Measurements from ENCODE around the gene CTDP1. TPM values are rescaled to one million over a fixed set of nuclear protein-coding genes. Genes with fewer than 3 reads are reported as not detected.
"Not testable (repeated sequence)": the region's sequence is repeated elsewhere in the genome, so short reads cannot be mapped to it uniquely, and the experiment has no call there.

CTDP1 gene
- total RNA-seq, 1 experiment from 2014 or later, result 12.4 TPM

- no peak for DNase-seq (ENCODE audit: extremely low read depth, low read depth)
Measured at GRCh38 chr18:79680891-79681339, 1.3 kb downstream of the CTDP1 start.

GRCh38 chr18:79681484-79682387 is 2.1 kb downstream of the CTDP1 start:
- DNase-seq (ENCODE audit: extremely low read depth, low read depth), result no peak

DNA sequence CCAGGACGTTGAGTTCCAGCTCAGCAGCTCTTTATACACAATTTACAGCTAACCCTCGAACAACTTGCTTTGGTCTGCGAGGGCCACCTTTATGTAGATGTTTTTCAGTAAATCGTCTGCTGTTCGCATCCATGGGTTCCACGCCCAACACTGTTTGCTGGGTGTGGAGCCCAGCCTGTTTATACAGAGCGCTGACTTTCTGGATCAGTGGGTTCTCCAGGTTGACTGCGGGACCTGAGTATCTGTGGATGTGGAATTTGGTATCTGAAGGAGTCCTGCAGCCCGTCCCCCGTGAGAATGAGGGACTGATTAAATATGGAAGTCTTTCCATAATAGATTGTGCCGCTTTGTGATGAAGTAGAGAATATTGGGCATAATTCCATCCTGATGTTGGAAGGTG is 2.9 kb downstream of the CTDP1 start:
- no peak for DNase-seq (ENCODE audit: extremely low read depth, low read depth)

- DNase-seq (ENCODE audit: extremely low read depth, low read depth), result no peak
Measured at GRCh38 chr18:79682894-79683625, 3.5 kb downstream of the CTDP1 start.

DNA sequence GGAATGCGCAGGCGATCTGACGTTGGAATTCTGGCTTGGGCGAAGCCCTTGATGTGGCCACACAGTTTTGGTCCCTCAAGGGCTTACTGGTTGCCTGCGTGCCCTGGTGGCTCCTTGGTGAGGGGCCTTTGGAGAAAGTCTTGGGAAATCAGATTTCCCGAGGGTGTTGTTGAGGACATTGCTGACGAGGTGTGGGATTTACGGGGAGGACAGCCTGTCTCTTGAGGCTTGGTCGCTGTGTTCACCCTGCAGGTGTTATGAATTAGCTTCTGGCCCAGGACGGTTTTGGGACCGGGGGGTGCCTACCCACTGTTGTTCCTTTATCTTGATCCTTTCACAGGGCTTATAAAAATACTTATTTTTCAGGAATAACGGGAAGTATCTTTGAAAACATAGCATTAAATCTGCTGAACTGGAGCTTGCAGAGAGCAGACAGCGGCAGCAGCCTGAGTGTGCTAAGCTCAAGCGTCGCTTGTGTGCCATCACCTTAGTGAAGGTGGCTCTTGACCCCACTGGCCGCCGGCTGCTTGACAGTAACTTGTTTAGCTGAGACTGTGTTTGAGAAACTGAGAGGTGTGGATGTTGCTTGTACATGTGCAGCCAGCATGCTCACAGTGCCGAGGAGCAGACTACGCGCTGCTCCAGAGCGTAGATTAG is 4.2 kb downstream of the CTDP1 start:
- DNase-seq (ENCODE audit: extremely low read depth, low read depth), result no peak

- no peak for DNase-seq (ENCODE audit: extremely low read depth, low read depth)
Measured at GRCh38 chr18:79684283-79684631, 4.7 kb downstream of the CTDP1 start.

DNA sequence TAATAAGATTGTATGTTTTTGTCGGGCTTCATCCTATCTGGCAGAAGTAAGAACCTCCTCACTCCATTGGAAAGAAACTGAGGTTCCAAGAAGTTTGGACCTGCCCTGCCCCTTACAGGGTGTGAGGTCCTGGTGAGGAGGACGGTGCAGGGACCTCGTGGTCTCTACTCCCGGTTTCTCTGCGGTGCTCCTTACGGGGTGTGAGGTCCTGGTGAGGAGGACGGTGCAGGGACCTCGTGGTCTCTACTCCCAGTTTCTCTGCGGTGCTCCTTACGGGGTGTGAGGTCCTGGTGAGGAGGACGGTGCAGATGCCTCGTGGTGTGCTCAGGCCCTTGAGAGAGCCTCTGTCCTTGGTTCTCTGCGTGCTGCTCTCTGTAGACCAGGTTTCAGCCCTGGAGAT is 5.2 kb downstream of the CTDP1 start:
- no peak for DNase-seq (ENCODE audit: extremely low read depth, low read depth)

GRCh38 chr18:79685281-79685680 is 5.7 kb downstream of the CTDP1 start:
- no peak for DNase-seq (ENCODE audit: extremely low read depth, low read depth)

DNA sequence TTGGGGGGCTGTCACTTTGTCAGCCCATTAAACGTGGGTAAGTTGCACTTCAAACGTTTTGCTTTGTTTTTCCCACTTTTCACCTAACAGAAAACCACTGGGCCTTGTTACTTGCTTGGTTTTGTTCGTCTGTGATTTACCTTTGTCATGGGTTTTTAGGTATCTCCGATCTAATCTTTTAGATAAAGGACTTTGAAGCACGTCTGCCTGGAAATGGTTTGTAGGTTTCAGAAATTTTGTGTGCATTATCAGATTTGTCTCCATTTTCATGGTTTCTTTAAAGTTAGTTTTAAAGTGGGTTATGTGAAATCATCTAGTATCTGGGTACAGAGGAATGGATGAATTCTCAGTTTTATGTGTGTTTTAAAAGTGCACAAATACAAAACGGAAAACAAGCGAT is 6.4 kb downstream of the CTDP1 start:
- DNase-seq (ENCODE audit: extremely low read depth, low read depth), result no peak

GRCh38 chr18:79687806-79688205 is 8.2 kb downstream of the CTDP1 start:
- no peak for DNase-seq (ENCODE audit: extremely low read depth, low read depth)

GRCh38 chr18:79690071-79690470 is 10.5 kb downstream of the CTDP1 start:
- no peak for DNase-seq (ENCODE audit: extremely low read depth, low read depth)

- DNase-seq (ENCODE audit: extremely low read depth, low read depth), result no peak
Measured at GRCh38 chr18:79690586-79691482, 11.2 kb downstream of the CTDP1 start.

GRCh38 chr18:79692056-79692455 is 12.5 kb downstream of the CTDP1 start:
- DNase-seq (ENCODE audit: extremely low read depth, low read depth), result no peak

- no peak for DNase-seq (ENCODE audit: extremely low read depth, low read depth)
Measured at GRCh38 chr18:79692886-79693285, 13.3 kb downstream of the CTDP1 start.

DNA sequence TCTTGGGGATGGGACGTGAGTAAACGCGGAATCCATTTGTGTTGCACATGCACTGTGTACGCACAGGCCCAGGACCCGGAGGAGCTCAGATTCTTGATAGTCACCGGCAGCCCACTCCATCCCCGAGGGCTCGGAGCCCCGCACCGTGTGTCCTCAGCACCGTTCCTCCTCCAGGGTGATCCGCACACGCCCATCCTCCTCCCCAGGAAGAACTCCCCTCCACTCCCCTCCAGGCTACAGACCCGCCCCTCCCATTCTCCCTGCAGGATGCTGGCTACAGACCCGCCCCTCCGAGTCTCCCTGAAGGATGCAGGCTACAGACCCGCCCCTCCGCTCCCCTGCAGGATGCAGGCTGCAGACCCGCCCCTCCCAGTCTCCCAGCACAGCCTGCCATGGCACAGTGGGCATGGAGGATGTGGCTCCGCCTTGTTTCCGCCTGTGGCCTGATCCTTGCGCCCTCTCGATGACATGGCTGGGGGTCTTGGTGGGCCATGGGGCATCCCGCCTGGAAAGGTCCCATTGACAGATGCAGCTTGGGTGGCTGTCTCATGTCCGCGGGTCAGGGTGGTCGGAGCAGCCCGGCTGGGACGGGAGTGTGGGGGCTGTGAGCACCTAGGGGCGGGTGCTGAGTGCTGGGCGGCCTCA is 14.1 kb downstream of the CTDP1 start:
- DNase-seq (ENCODE audit: extremely low read depth, low read depth), result no peak

- not testable (repeated sequence) for DNase-seq (ENCODE audit: extremely low read depth, low read depth)
Measured at GRCh38 chr18:79694206-79694894, 14.7 kb downstream of the CTDP1 start.

DNA sequence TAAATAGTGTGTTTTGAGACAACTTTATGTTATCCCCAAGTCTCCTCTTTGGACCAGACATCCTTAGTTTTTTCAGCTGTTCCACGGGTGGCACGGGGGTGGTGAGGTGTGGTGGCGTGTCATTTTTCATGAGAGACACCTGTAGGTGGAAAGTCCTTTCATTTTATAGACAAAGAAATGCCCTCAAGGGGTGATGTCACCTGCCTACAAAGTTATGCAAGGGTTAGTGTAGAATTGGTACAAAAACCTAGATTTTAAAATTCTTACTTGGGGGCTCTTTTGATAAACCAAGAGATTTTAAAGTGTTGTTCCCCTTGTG is 15.3 kb downstream of the CTDP1 start:
- DNase-seq (ENCODE audit: extremely low read depth, low read depth), result no peak

GRCh38 chr18:79695269-79695668 is 15.7 kb downstream of the CTDP1 start:
- no peak for DNase-seq (ENCODE audit: extremely low read depth, low read depth)

Data from NCI-H460 (cell line).